GM20000 (cell line): ENCODE data around the gene UBXN6.

Experiments used
- DNase-seq: peaks from one replicate; pipeline ENCODE4 v3.0.0; 2012; ENCODE audit warnings: low spot score
- TF ChIP-seq, protein P1 (sequence below): IDR thresholded peaks from 2 replicates; pipeline ENCODE4 v1.5.1; 2012; ENCODE audit warnings: mild to moderate bottlenecking, control low read depth; ENCODE audit errors: extremely low read depth, missing control alignments

Gene UBXN6

GRCh38 chr19:4474514-4475022 lies 17.0 kb upstream of the UBXN6 start:
- peak; percentile 85 for DNase-seq
- TF ChIP-seq, protein P1, sequence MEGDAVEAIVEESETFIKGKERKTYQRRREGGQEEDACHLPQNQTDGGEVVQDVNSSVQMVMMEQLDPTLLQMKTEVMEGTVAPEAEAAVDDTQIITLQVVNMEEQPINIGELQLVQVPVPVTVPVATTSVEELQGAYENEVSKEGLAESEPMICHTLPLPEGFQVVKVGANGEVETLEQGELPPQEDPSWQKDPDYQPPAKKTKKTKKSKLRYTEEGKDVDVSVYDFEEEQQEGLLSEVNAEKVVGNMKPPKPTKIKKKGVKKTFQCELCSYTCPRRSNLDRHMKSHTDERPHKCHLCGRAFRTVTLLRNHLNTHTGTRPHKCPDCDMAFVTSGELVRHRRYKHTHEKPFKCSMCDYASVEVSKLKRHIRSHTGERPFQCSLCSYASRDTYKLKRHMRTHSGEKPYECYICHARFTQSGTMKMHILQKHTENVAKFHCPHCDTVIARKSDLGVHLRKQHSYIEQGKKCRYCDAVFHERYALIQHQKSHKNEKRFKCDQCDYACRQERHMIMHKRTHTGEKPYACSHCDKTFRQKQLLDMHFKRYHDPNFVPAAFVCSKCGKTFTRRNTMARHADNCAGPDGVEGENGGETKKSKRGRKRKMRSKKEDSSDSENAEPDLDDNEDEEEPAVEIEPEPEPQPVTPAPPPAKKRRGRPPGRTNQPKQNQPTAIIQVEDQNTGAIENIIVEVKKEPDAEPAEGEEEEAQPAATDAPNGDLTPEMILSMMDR, result no peak

DNA sequence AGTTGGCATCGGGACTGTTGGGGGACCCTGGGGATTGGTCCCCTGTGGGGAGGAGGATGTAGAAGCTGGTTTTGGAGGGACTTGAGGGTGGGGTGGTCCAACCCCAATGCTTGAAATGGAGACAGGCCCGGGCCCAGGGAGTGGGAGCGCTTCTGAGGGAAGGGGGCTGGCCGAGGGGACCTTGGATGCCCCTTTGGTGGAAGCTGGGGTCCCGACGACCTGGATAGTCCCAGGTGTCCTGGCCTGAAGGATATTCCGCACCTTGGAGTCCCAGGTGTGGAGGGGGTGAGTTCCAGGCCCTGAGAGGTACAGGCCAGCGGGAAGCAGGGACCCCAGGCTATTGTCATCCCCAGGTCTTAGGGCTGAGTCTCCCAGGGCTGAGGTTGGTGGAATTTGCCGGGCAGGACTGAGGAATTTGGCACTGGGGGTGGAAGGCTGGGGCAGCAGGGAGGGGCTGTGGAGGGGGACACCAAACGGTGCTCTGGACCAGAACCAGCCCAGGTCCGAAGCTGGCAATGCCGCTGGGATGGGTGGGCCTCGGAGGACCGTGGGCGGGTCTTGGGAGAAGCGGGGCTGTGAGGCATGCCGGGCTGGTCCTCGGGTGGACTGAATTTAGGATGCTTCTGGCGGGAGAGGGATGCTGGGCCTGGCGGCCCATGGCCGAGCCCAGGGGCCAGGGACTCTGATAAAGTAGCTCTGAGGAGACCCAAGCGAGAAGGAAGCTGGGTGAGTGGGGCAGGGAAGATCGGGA lies 16.3 kb upstream of the UBXN6 start:
- TF ChIP-seq, protein P1, result no peak

DNA sequence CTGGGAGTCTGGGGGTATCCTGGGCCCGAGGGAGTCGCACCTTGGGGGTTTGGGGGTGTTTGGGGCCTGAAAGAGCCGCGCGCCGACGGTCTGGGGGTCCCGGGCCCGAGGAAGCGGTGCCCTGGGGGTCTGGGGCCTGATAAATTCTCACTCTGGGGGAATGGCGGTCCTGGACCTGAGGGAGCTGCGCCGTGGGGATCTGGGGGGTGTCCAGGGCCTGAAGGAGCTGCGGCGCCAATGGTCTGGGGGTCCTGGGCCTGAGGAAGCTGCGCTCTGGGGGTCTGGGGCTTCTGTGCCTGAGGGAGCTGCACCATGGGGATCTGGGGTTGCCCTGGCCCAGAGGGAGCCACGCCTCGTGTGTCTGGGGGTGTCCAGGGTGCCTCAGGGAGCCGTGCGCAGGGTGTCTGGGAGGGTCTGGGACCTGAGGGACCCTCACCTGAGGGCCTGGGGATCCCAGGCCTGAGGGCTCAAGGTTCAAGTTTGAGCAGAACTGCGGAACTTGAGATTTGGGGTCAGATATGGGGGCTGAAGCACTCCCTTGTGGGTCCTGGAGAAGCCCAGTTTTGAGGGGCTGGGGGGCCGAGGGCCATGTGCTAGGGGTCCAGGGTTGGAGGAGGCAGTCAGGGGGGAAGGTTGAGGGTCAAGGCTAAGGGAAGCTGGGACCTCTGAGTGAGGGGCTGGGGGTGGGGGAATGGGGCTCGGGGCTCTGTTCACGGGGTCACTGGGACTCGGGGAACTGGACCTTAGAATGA lies 15.6 kb upstream of the UBXN6 start:
- DNase-seq, result no peak

More for the DNA sequence above, 16.3 kb upstream of the UBXN6 start:
- no peak for DNase-seq

GRCh38 chr19:4472174-4472974 lies 14.8 kb upstream of the UBXN6 start, which contains the start of gene HDGFL2:
TSS of gene HDGFL2 (plus strand) at chr19:4472297. CDS start at chr19:4472351, 54 bp downstream.
- no peak for DNase-seq

More for the DNA sequence above, 15.6 kb upstream of the UBXN6 start:
- TF ChIP-seq, protein P1, result no peak

GRCh38 chr19:4471403-4472173 lies 14.0 kb upstream of the UBXN6 start:
- TF ChIP-seq, protein P1, result no peak
- DNase-seq, result peak; percentile 99

More at GRCh38 chr19:4472174-4472974, 14.8 kb upstream of the UBXN6 start, which contains the start of gene HDGFL2:
- TF ChIP-seq, protein P1, result no peak

GRCh38 chr19:4467835-4468234 lies 10.2 kb upstream of the UBXN6 start:
- TF ChIP-seq, protein P1, result no peak
- DNase-seq, result no peak
